Peyer's patch (tissue), 4 donors: ENCODE results near the gene ADAMTS18. TPM values are rescaled to one million over a fixed set of nuclear protein-coding genes. Genes with fewer than 3 reads are reported as not detected.

Experiments used
- DNase-seq, 3 donors: peaks; one replicate each; pipeline ENCODE4 v3.0.0-alpha.2; 2017 to 2019
- H3K27ac ChIP-seq, 4 donors: fragments of 200-600 bp; sonication (generic); one replicate each; pipeline ENCODE4 v1.5.1; 2016 to 2019
- H3K27me3 ChIP-seq, 2 donors: fragments of 200-600 bp; sonication (generic); one replicate each; pipeline ENCODE4 v1.5.1; 2019
- H3K36me3 ChIP-seq, 3 donors: fragments of 200-600 bp; sonication (generic); one replicate each; pipeline ENCODE4 v1.5.1; 2016 to 2019
- H3K4me1 ChIP-seq, 4 donors: fragments of 200-600 bp; sonication (generic); one replicate each; pipeline ENCODE4 v1.5.1; 2016 to 2019
- H3K4me3 ChIP-seq, 4 donors: fragments of 200-600 bp; sonication (generic); 1 replicate in 3 of 4; 2 replicates in 1 of 4; pipeline ENCODE4 v1.5.1; 2016 to 2019; ENCODE audit warnings: mild to moderate bottlenecking in 1 of 4
- H3K9me3 ChIP-seq, 4 donors: fragments of 200-600 bp; sonication (generic); one replicate each; pipeline ENCODE4 v1.5.1; 2016 to 2019; ENCODE audit warnings: mild to moderate bottlenecking in 1 of 4
- POLR2A ChIP-seq, 2 donors: fragments of 450-650 bp; IDR thresholded peaks; one replicate each; pipeline ENCODE4 v1.5.1; 2017; ENCODE audit warnings: antibody characterized with exemption in 2 of 2, mild to moderate bottlenecking in 2 of 2, moderate library complexity in 2 of 2
- total RNA-seq, 4 donors: library from RNA; depleted of rRNA; stranded (reverse); fragments of >200 nt; gene quantifications; one replicate each; pipeline ENCODE4 v1.1.0, GENCODE V29; 2016
- TF ChIP-seq, protein P1 (sequence below), 6 experiments: fragments of 450-650 bp in 4 of 6; fragments of 200-600 bp in 2 of 6; sonication (generic) in 1 of 6; IDR thresholded peaks; one replicate each; pipeline ENCODE4 v1.5.1; 2017 to 2019; ENCODE audit warnings: antibody characterized with exemption in 6 of 6, mild to moderate bottlenecking in 3 of 6, moderate library complexity in 1 of 6

The ADAMTS18 gene
- total RNA-seq, 4 donors from 2014 or later: 0.27 to 2.5 TPM; not detected in 2

DNA sequence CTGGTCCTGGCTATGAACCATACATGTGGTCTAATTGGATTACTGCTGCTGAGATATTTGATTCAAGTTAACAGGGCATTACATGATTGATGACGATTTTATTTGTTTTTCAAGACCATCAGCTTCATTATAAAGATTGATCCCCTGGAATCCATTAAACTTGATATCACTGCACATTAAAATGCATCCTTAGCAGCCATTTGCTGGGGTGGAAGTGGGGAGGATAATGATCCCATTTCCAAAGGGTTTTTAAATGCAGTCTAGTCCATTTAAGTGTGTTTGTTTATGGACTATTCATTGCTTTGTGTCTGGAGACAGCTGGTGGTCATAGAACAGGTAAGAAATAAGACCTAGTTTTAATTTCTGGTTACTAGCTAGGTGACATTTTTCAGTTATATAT is 40.9 kb downstream of the ADAMTS18 start:
- TF ChIP-seq POLR2A (IDR thresholded peaks at IDR 0.05): no peak
- TF ChIP-seq, protein P1, sequence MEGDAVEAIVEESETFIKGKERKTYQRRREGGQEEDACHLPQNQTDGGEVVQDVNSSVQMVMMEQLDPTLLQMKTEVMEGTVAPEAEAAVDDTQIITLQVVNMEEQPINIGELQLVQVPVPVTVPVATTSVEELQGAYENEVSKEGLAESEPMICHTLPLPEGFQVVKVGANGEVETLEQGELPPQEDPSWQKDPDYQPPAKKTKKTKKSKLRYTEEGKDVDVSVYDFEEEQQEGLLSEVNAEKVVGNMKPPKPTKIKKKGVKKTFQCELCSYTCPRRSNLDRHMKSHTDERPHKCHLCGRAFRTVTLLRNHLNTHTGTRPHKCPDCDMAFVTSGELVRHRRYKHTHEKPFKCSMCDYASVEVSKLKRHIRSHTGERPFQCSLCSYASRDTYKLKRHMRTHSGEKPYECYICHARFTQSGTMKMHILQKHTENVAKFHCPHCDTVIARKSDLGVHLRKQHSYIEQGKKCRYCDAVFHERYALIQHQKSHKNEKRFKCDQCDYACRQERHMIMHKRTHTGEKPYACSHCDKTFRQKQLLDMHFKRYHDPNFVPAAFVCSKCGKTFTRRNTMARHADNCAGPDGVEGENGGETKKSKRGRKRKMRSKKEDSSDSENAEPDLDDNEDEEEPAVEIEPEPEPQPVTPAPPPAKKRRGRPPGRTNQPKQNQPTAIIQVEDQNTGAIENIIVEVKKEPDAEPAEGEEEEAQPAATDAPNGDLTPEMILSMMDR (IDR thresholded peaks at IDR 0.05): no peak
- no peak overlapping the region for H3K4me3 ChIP-seq
- no peaks in the 10 kb centered on the region for H3K9me3 ChIP-seq
- no peaks in the 10 kb centered on the region for H3K36me3 ChIP-seq
- H3K4me1 ChIP-seq: no peaks in the 10 kb centered on the region
- DNase-seq: no peak
- no peaks in the 10 kb centered on the region for H3K27me3 ChIP-seq
- no peak overlapping the region for H3K27ac ChIP-seq

GRCh38 chr16:77387815-77388209 is 47.0 kb downstream of the ADAMTS18 start:
- Histone ChIP-seq H3K4me1 (no peaks in the 10 kb centered on the region), H3K36me3 (no peaks in the 10 kb centered on the region), H3K9me3 (no peaks in the 10 kb centered on the region), H3K27me3 (no peaks in the 10 kb centered on the region), H3K4me3 (no peak overlapping the region), H3K27ac (no peak overlapping the region)
- no peak for DNase-seq
- TF ChIP-seq, protein P1 (IDR thresholded peaks at IDR 0.05): no peak
- TF ChIP-seq POLR2A (IDR thresholded peaks at IDR 0.05): no peak

- Histone ChIP-seq H3K4me1 (no peaks in the 10 kb centered on the region), H3K36me3 (no peaks in the 10 kb centered on the region), H3K9me3 (no peaks in the 10 kb centered on the region), H3K4me3 (no peak overlapping the region), H3K27me3 (no peaks in the 10 kb centered on the region), H3K27ac (no peak overlapping the region)
- no peak for DNase-seq
- no peak for TF ChIP-seq POLR2A (IDR thresholded peaks at IDR 0.05)
- TF ChIP-seq, protein P1 (IDR thresholded peaks at IDR 0.05): no peak
These were observed 47.7 kb downstream of the ADAMTS18 start for GRCh38 chr16:77386831-77387814.

GRCh38 chr16:77385481-77385880 is 49.4 kb downstream of the ADAMTS18 start:
- no peak overlapping the region for H3K27ac ChIP-seq
- no peaks in the 10 kb centered on the region for H3K4me1 ChIP-seq
- no peak for DNase-seq
- no peaks in the 10 kb centered on the region for H3K36me3 ChIP-seq
- H3K27me3 ChIP-seq: no peaks in the 10 kb centered on the region
- H3K9me3 ChIP-seq: no peaks in the 10 kb centered on the region
- H3K4me3 ChIP-seq: no peak overlapping the region
- TF ChIP-seq POLR2A (IDR thresholded peaks at IDR 0.05): no peak
- TF ChIP-seq, protein P1 (IDR thresholded peaks at IDR 0.05): no peak

DNA sequence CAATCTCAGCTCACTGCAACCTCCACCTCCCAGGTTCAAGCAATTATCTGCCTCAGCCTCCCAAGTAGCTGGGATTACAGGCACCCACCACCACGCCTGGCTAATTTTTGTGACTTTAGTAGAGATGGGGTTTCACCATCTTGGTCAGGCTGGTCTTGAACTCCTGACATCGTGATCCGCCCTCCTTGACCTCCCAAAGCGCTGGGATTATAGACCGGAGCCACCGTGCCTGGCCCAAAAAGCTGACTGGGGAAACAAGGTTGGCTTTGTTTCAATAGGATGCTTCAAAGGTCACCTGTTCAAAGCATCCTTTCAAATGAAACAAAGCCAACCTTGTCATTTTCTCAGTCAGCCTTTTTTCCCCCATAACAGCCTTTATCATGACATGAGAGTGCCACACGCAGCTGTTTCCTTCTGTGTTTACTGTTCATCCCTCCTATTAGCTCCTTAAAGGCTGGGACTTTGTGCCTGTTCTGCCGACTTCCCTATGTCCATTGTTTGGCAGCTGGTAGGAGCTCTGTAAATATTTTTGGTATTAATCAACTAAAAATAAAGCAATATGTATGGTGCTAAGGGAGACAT is 51.1 kb downstream of the ADAMTS18 start:
- H3K36me3 ChIP-seq: no peaks in the 10 kb centered on the region
- TF ChIP-seq, protein P1 (IDR thresholded peaks at IDR 0.05): no peak
- TF ChIP-seq POLR2A (IDR thresholded peaks at IDR 0.05): no peak
- H3K27me3 ChIP-seq: no peaks in the 10 kb centered on the region
- H3K9me3 ChIP-seq: no peaks in the 10 kb centered on the region
- H3K4me1 ChIP-seq: no peaks in the 10 kb centered on the region
- H3K4me3 ChIP-seq: no peak overlapping the region
- no peak overlapping the region for H3K27ac ChIP-seq
- DNase-seq: no peak
